Activated B cell treated with CpG ODN at 0.5 μM for 24 hours (primary cell): Measurements from ENCODE around the gene ABLIM2. TPM values are rescaled to one million over a fixed set of nuclear protein-coding genes. Genes with fewer than 3 reads are reported as not detected.

Source experiments
- ATAC-seq: fragments of 200-7000 bp; cut with Tn5 transposase; one replicate; pipeline ENCODE4 v1.10.0; 2021; ENCODE audit warnings: low read depth, mild to moderate bottlenecking, moderate library complexity
- CTCF ChIA-PET: fragments of 350-600 bp; sonication (Branson Sonifier 250); formaldehyde crosslinking; loops from one replicate; lab custom pipeline; 2021; ENCODE audit warnings: antibody characterized with exemption; lab: Charles Lee
- POLR2A ChIA-PET: fragments of 350-600 bp; sonication (Branson Sonifier 250); formaldehyde crosslinking; loops from one replicate; lab custom pipeline; 2021; ENCODE audit warnings: antibody characterized with exemption; lab: Charles Lee
- DNase-seq: peaks from one replicate; pipeline ENCODE4 v3.0.0; 2022
- H3K27ac Mint-ChIP-seq: one replicate; pipeline ENCODE4 v1.8.0; 2020; ENCODE audit warnings: mixed read lengths
- H3K27me3 Mint-ChIP-seq: one replicate; pipeline ENCODE4 v1.8.0; 2021; ENCODE audit warnings: mixed read lengths
- H3K36me3 Mint-ChIP-seq: one replicate; pipeline ENCODE4 v1.8.0; 2021; ENCODE audit warnings: low read depth, mixed read lengths
- H3K4me1 Mint-ChIP-seq: one replicate; pipeline ENCODE4 v1.8.0; 2021; ENCODE audit warnings: mixed read lengths
- H3K4me3 Mint-ChIP-seq: one replicate; pipeline ENCODE4 v1.8.0; 2020; ENCODE audit warnings: mild to moderate bottlenecking, mixed read lengths
- H3K9me3 Mint-ChIP-seq: one replicate; pipeline ENCODE4 v1.8.0; 2020; ENCODE audit warnings: mixed read lengths
- intact Hi-C: fragments of 100-400 bp; cut with micrococcal nuclease; formaldehyde crosslinking; loops from one replicate; pipeline ENCODE4 v1.15.1; 2024
- total RNA-seq: library from RNA; stranded (reverse); gene quantifications from 2 replicates; pipeline ENCODE4 v1.2.3, GENCODE V29; 2022
- TF ChIP-seq, protein P1 (sequence below): fragments of 200-600 bp; IDR thresholded peaks from one replicate; pipeline ENCODE4 v1.8.0; 2022; ENCODE audit warnings: antibody characterized with exemption, mild to moderate bottlenecking

ABLIM2 gene
- total RNA-seq, 1 donor from 2014 or later = 5.2 TPM

DNA sequence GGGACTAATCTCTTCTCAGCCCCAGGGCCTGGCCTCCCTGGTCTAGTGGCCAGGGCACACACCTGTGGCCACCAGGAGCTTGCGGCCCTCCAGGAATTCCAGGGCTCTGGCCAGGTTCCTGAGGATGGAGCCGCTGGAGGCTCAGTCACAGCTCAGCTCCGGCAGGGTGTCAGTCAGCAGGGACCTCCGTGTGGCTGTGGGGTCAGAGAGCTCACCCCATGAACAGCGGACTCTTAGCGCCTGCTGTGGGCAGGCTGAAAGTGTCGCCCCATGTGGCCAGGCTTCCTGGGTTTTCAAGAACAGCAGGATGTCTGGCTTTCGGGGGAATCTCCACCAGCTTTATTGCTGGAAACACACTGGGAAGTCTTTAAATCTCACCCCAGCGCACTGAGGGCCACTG is 21.2 kb upstream of the ABLIM2 start:
- TF ChIP-seq, protein P1, sequence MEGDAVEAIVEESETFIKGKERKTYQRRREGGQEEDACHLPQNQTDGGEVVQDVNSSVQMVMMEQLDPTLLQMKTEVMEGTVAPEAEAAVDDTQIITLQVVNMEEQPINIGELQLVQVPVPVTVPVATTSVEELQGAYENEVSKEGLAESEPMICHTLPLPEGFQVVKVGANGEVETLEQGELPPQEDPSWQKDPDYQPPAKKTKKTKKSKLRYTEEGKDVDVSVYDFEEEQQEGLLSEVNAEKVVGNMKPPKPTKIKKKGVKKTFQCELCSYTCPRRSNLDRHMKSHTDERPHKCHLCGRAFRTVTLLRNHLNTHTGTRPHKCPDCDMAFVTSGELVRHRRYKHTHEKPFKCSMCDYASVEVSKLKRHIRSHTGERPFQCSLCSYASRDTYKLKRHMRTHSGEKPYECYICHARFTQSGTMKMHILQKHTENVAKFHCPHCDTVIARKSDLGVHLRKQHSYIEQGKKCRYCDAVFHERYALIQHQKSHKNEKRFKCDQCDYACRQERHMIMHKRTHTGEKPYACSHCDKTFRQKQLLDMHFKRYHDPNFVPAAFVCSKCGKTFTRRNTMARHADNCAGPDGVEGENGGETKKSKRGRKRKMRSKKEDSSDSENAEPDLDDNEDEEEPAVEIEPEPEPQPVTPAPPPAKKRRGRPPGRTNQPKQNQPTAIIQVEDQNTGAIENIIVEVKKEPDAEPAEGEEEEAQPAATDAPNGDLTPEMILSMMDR = no peak
- Mint-ChIP-seq H3K4me3 (no peak overlapping the region), H3K27me3 (no peaks in the 10 kb centered on the region), H3K27ac (no peak overlapping the region), H3K9me3 (no peaks in the 10 kb centered on the region), H3K36me3 (no peaks in the 10 kb centered on the region), H3K4me1 (peaks cover 4% of the 10 kb centered on the region)
- ATAC-seq (no peak), DNase-seq (no peak)
- intact Hi-C loops = loop anchor here (5.0 kb wide), 1 partner anchor 377 kb away; no protein-coding TSS in a partner anchor
- ChIA-PET CTCF (interaction anchor here (1.0 to 1.6 kb wide), 3 partner anchors 14 to 223 kb away, joined by 3 to 5 read pairs (median 3); no protein-coding TSS in a partner anchor), POLR2A (no interaction called here)

DNA sequence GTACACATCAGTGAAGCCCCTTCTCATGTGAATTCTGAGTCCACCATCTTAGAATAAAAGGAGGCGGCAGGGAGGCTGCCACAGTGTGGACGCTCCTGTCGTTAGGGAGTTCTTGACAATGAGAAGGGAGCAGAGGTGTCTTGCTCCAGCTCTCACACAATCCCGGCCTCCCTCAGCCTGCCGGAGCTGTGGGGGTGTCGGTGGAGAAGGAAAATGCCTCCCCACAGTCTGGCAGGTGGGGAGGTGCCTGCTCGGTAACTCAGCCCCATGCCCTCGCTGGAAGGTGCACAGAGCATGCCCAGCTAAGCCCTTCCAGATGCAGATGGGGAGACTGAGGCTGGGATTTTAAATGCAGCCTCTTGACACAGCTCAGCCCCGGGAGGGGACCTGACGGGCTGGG is 20.5 kb upstream of the ABLIM2 start:
- no peaks in the 10 kb centered on the region for H3K27me3 Mint-ChIP-seq
- H3K4me3 Mint-ChIP-seq = no peak overlapping the region
- CTCF ChIA-PET = interaction anchor here (1.0 to 1.6 kb wide), 2 partner anchors 15 to 224 kb away, joined by 3 to 5 read pairs; no protein-coding TSS in a partner anchor
- H3K27ac Mint-ChIP-seq = no peak overlapping the region
- H3K9me3 Mint-ChIP-seq = no peaks in the 10 kb centered on the region
- intact Hi-C loops = loop anchor here (5.0 kb wide), 1 partner anchor 377 kb away; no protein-coding TSS in a partner anchor
- no peak for DNase-seq
- peaks cover 4% of the 10 kb centered on the region for H3K4me1 Mint-ChIP-seq
- POLR2A ChIA-PET = no interaction called here
- no peaks in the 10 kb centered on the region for H3K36me3 Mint-ChIP-seq
- no peak for ATAC-seq
- TF ChIP-seq, protein P1 = no peak

DNA sequence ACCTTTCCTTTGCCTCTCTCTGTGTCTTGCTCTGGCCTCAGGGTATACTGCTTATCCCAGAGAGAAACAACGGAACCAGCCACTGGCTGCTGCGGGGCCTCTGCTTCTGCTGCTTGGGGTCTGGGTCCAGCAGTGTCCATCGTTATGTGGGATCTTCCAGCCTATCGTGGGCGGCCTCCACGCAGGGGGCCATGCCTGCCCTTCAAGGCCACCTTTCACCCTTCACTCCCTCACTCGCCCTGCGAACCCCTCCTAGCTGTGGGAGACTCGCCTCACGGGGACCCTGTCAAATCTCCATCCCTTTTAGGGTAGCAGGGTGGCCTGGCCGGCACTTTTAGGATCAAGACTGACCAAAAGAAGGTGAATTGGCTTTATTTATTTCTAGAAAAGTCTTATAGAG is 19.3 kb upstream of the ABLIM2 start:
- Mint-ChIP-seq H3K27me3 (no peaks in the 10 kb centered on the region), H3K4me1 (peaks cover 7% of the 10 kb centered on the region), H3K36me3 (no peaks in the 10 kb centered on the region), H3K9me3 (no peaks in the 10 kb centered on the region), H3K27ac (no peak overlapping the region), H3K4me3 (no peak overlapping the region)
- CTCF ChIA-PET = interaction anchor here (0.8 to 2.3 kb wide), 3 partner anchors 21 to 225 kb away, joined by 3 to 17 read pairs (median 14); partner anchors contain the start of gene SH3TC1
- ATAC-seq (no peak), DNase-seq (no peak)
- POLR2A ChIA-PET = interaction anchor here (1.7 to 2.9 kb wide), 2 partner anchors 14 to 15 kb away, joined by 9 to 20 read pairs; no protein-coding TSS in a partner anchor
- TF ChIP-seq, protein P1 = no peak
- intact Hi-C loops = loop anchor here (1.0 to 5.0 kb wide), 5 partner anchors 14 to 376 kb away; no protein-coding TSS in a partner anchor

DNA sequence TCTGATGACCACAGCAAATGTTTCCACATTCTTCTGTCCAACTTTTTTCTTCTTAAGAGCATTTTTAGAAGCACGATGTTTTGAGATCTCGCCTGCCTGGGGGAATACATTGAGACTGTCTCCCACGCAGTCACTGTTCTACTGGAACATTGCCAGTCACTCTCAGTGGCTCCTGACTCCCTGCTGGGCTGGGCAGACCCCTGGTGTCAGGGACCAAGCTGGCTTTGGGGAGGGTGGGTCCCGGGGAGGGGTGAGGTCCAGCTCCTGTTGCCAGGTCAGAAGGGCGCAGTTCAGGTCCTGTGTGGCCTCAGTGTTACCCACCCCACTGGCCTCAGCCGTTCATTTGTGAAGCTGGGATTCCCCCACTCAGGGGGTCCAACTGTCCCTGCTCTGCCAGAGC is 18.9 kb upstream of the ABLIM2 start:
- DNase-seq (no peak), ATAC-seq (no peak)
- TF ChIP-seq, protein P1 = no peak
- H3K9me3 Mint-ChIP-seq = no peaks in the 10 kb centered on the region
- ChIA-PET CTCF (interaction anchor here (0.7 to 2.3 kb wide), 21 partner anchors 8 to 291 kb away, joined by 3 to 61 read pairs (median 4); partner anchors contain the start of genes ABLIM2 and SH3TC1), POLR2A (interaction anchor here (0.5 to 2.9 kb wide), 7 partner anchors 14 to 290 kb away, joined by 3 to 25 read pairs (median 9); partner anchors contain the start of gene SH3TC1)
- no peaks in the 10 kb centered on the region for H3K27me3 Mint-ChIP-seq
- no peak overlapping the region for H3K4me3 Mint-ChIP-seq
- H3K27ac Mint-ChIP-seq = no peak overlapping the region
- intact Hi-C loops = loop anchor here (1.0 to 5.0 kb wide), 5 partner anchors 15 to 375 kb away; no protein-coding TSS in a partner anchor
- H3K36me3 Mint-ChIP-seq = no peaks in the 10 kb centered on the region
- H3K4me1 Mint-ChIP-seq = peaks cover 11% of the 10 kb centered on the region
